GM23338 (cell line): ENCODE data around the gene KIF17. TPM values are rescaled to one million over a fixed set of nuclear protein-coding genes. Genes with fewer than 3 reads are reported as not detected.

Experiments used
- ATAC-seq: fragments of 200-7000 bp; cut with Tn5 transposase; 3 replicates; pipeline ENCODE4 v1.9.1; 2020
- DNase-seq: peaks from one replicate; pipeline ENCODE4 v3.0.0-alpha.2; 2015; ENCODE audit warnings: low spot score
- H2AFZ ChIP-seq: fragments of 200-600 bp; sonication (generic); 2 replicates; pipeline ENCODE4 v1.8.0; 2016; ENCODE audit warnings: antibody characterized with exemption, mild to moderate bottlenecking, moderate library complexity
- H3F3A ChIP-seq: fragments of 200-600 bp; sonication (generic); replicated peaks from 2 replicates; pipeline ENCODE4 v1.8.0; 2017; ENCODE audit warnings: antibody characterized with exemption, mixed run types, low read depth
- H3K27ac ChIP-seq: fragments of 200-600 bp; sonication (generic); 2 replicates; pipeline ENCODE4 v1.6.1; 2016; ENCODE audit warnings: low read depth
- H3K27me3 ChIP-seq: fragments of 200-600 bp; sonication (generic); 2 replicates; pipeline ENCODE4 v1.8.0; 2016; ENCODE audit warnings: mild to moderate bottlenecking, mixed run types, moderate library complexity; ENCODE audit not compliant: insufficient read depth
- H3K36me3 ChIP-seq: fragments of 200-600 bp; sonication (generic); 2 replicates; pipeline ENCODE4 v1.8.0; 2016; ENCODE audit warnings: mild to moderate bottlenecking; ENCODE audit not compliant: insufficient read depth
- H3K4me1 ChIP-seq: fragments of 200-600 bp; sonication (generic); 2 replicates; pipeline ENCODE4 v1.8.0; 2016; ENCODE audit warnings: mild to moderate bottlenecking, moderate library complexity; ENCODE audit not compliant: insufficient read depth
- H3K4me2 ChIP-seq: fragments of 200-600 bp; sonication (generic); 2 replicates; pipeline ENCODE4 v1.7.1; 2017; ENCODE audit warnings: mixed run types
- H3K4me3 ChIP-seq: fragments of 200-600 bp; sonication (generic); 2 replicates; pipeline ENCODE4 v1.6.1; 2016; ENCODE audit warnings: mixed run types
- H3K79me2 ChIP-seq: fragments of 200-600 bp; sonication (generic); replicated peaks from 2 replicates; pipeline ENCODE4 v1.8.0; 2017; ENCODE audit warnings: mild to moderate bottlenecking; ENCODE audit not compliant: insufficient read depth
- H3K9me2 ChIP-seq: fragments of 200-600 bp; sonication (generic); 2 replicates; pipeline ENCODE4 v1.8.0; 2017; ENCODE audit not compliant: insufficient read depth
- H4K20me1 ChIP-seq: fragments of 200-600 bp; sonication (generic); replicated peaks from 2 replicates; pipeline ENCODE4 v1.8.0; 2017; ENCODE audit warnings: mild to moderate bottlenecking; ENCODE audit not compliant: insufficient read depth
- H3K27ac Mint-ChIP-seq: 2 replicates; pipeline ENCODE4 v1.8.0; 2020; ENCODE audit warnings: inconsistent platforms, mild to moderate bottlenecking, moderate library complexity, mixed read lengths
- H3K27me3 Mint-ChIP-seq: 3 replicates; pipeline ENCODE4 v1.8.0; 2022; ENCODE audit warnings: low read depth, mild to moderate bottlenecking, moderate library complexity, mixed read lengths, inconsistent platforms; ENCODE audit not compliant: insufficient read depth, poor library complexity
- H3K36me3 Mint-ChIP-seq: 3 replicates; pipeline ENCODE4 v1.8.0; 2021; ENCODE audit warnings: low read depth, mild to moderate bottlenecking, inconsistent platforms, moderate library complexity, mixed read lengths
- H3K4me1 Mint-ChIP-seq: 3 replicates; pipeline ENCODE4 v1.8.0; 2020; ENCODE audit warnings: mild to moderate bottlenecking, inconsistent platforms, mixed read lengths
- H3K4me3 Mint-ChIP-seq: 3 replicates; pipeline ENCODE4 v1.8.0; 2021; ENCODE audit warnings: moderate library complexity, mild to moderate bottlenecking, inconsistent platforms, mixed read lengths
- H3K9me3 Mint-ChIP-seq: 3 replicates; pipeline ENCODE4 v1.8.0; 2020; ENCODE audit warnings: moderate library complexity, mild to moderate bottlenecking, inconsistent platforms, mixed read lengths
- CREB1 ChIP-seq: fragments of 250-450 bp; sonication (Bioruptor Pico); IDR thresholded peaks from 2 replicates; pipeline ENCODE4 v1.5.0; 2020; ENCODE audit warnings: low read depth, mild to moderate bottlenecking, moderate library complexity
- ETS1 ChIP-seq: IDR thresholded peaks from 2 replicates; pipeline ENCODE4 v1.6.1; 2016; ENCODE audit warnings: antibody characterized with exemption
- EZH2 ChIP-seq: fragments of 200-600 bp; sonication (generic); IDR thresholded peaks from one replicate; pipeline ENCODE4 v1.8.0; 2017; ENCODE audit warnings: antibody characterized with exemption, mild to moderate bottlenecking, low read depth; ENCODE audit not compliant: unreplicated experiment
- EZH2phosphoT487 ChIP-seq: fragments of 200-600 bp; sonication (generic); IDR thresholded peaks from one replicate; pipeline ENCODE4 v1.8.1; 2018; ENCODE audit warnings: antibody characterized with exemption; ENCODE audit not compliant: unreplicated experiment
- JUNB ChIP-seq: IDR thresholded peaks from one replicate; pipeline ENCODE4 v1.6.1; 2016; ENCODE audit warnings: antibody characterized with exemption; ENCODE audit not compliant: unreplicated experiment
- NANOG ChIP-seq: IDR thresholded peaks from 2 replicates; pipeline ENCODE4 v1.6.1; 2016; ENCODE audit warnings: antibody characterized with exemption, borderline replicate concordance
- POLR2AphosphoS5 ChIP-seq: IDR thresholded peaks from 2 replicates; pipeline ENCODE4 v1.6.1; 2016; ENCODE audit warnings: antibody characterized with exemption, low read depth
- STAT1 ChIP-seq: IDR thresholded peaks from one replicate; pipeline ENCODE4 v1.6.1; 2016; ENCODE audit warnings: antibody characterized with exemption; ENCODE audit not compliant: unreplicated experiment
- ZNF114 ChIP-seq: fragments of 250-450 bp; sonication (Bioruptor Pico); IDR thresholded peaks from 2 replicates; pipeline ENCODE4 v1.5.0; 2020; ENCODE audit warnings: mild to moderate bottlenecking, moderate library complexity
- ZNF331 ChIP-seq: fragments of 250-450 bp; sonication (Bioruptor Pico); IDR thresholded peaks from 2 replicates; pipeline ENCODE4 v1.5.0; 2020; ENCODE audit warnings: low read depth, mild to moderate bottlenecking, moderate library complexity
- ZNF462 ChIP-seq: fragments of 250-450 bp; sonication (Bioruptor Pico); IDR thresholded peaks from 2 replicates; pipeline ENCODE4 v1.5.0; 2020; ENCODE audit warnings: mild to moderate bottlenecking, moderate library complexity
- polyA plus RNA-seq: library from polyadenylated mRNA; unstranded; fragments of >200 nt; fragmentation: Nextera tagmentation; extraction: Ambion mirVana; gene quantifications from 2 replicates; pipeline ENCODE4 v1.2.1, GENCODE V29; 2016
- total RNA-seq: library from RNA; depleted of rRNA; stranded (reverse); fragments of >200 nt; shearing (Covaris generic); gene quantifications from 2 replicates; pipeline ENCODE4 v1.2.3, GENCODE V29; 2014
- TF ChIP-seq, protein P1 (sequence below), 2 experiments: fragments of 200-600 bp in 1 of 2; sonication (generic) in 1 of 2; conservative IDR thresholded peaks; 2 replicates each; pipeline versions ENCODE4 v1.5.1 to v1.6.1; 2016 to 2017; ENCODE audit warnings: antibody characterized with exemption in 2 of 2, low read depth in 2 of 2, mild to moderate bottlenecking in 2 of 2, moderate library complexity in 1 of 2
- TF ChIP-seq, protein P2 (sequence below): IDR thresholded peaks from one replicate; pipeline ENCODE4 v1.6.1; 2018; ENCODE audit warnings: antibody characterized with exemption; ENCODE audit not compliant: unreplicated experiment

Gene KIF17
- total and polyA plus RNA-seq, 2 experiments from 2014 or later: 5.9 to 18.6 TPM

GRCh38 chr1:20614131-20614579 is 103.7 kb downstream of the KIF17 start:
- Mint-ChIP-seq H3K4me3 (no peak overlapping the region), H3K36me3 (no peaks in the 10 kb centered on the region), H3K27me3 (peaks cover 4% of the 10 kb centered on the region), H3K4me1 (peaks cover 26% of the 10 kb centered on the region; the same call in 2 of the 3 replicates), H3K9me3 (no peaks in the 10 kb centered on the region; the same call in 2 of the 3 replicates), H3K27ac (peak overlapping the region; percentile 13)
- H4K20me1 ChIP-seq: no peaks in the 10 kb centered on the region
- ATAC-seq: no peak
- peak overlapping the region; percentile 79 for H3K27ac ChIP-seq
- peaks cover 17% of the 10 kb centered on the region; the same call in 1 of the 2 replicates for H3K4me1 ChIP-seq
- no peak overlapping the region for H3K4me3 ChIP-seq
- no peaks in the 10 kb centered on the region for H3K9me2 ChIP-seq
- TF ChIP-seq ZNF462 (CRISPR knock-in tag) (no peak), ZNF114 (no peak), ZNF331 (CRISPR knock-in tag) (no peak), STAT1 (no peak), JUNB (no peak), EZH2 (no peak), ETS1 (no peak), EZH2phosphoT487 (no peak), NANOG (no peak), POLR2AphosphoS5 (no peak), CREB1 (CRISPR knock-in tag) (no peak)
- TF ChIP-seq, protein P1, sequence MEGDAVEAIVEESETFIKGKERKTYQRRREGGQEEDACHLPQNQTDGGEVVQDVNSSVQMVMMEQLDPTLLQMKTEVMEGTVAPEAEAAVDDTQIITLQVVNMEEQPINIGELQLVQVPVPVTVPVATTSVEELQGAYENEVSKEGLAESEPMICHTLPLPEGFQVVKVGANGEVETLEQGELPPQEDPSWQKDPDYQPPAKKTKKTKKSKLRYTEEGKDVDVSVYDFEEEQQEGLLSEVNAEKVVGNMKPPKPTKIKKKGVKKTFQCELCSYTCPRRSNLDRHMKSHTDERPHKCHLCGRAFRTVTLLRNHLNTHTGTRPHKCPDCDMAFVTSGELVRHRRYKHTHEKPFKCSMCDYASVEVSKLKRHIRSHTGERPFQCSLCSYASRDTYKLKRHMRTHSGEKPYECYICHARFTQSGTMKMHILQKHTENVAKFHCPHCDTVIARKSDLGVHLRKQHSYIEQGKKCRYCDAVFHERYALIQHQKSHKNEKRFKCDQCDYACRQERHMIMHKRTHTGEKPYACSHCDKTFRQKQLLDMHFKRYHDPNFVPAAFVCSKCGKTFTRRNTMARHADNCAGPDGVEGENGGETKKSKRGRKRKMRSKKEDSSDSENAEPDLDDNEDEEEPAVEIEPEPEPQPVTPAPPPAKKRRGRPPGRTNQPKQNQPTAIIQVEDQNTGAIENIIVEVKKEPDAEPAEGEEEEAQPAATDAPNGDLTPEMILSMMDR (conservative IDR thresholded peaks at IDR 0.05; ENCODE audit: low read depth in 2 of 2): no peak
- TF ChIP-seq, protein P2, sequence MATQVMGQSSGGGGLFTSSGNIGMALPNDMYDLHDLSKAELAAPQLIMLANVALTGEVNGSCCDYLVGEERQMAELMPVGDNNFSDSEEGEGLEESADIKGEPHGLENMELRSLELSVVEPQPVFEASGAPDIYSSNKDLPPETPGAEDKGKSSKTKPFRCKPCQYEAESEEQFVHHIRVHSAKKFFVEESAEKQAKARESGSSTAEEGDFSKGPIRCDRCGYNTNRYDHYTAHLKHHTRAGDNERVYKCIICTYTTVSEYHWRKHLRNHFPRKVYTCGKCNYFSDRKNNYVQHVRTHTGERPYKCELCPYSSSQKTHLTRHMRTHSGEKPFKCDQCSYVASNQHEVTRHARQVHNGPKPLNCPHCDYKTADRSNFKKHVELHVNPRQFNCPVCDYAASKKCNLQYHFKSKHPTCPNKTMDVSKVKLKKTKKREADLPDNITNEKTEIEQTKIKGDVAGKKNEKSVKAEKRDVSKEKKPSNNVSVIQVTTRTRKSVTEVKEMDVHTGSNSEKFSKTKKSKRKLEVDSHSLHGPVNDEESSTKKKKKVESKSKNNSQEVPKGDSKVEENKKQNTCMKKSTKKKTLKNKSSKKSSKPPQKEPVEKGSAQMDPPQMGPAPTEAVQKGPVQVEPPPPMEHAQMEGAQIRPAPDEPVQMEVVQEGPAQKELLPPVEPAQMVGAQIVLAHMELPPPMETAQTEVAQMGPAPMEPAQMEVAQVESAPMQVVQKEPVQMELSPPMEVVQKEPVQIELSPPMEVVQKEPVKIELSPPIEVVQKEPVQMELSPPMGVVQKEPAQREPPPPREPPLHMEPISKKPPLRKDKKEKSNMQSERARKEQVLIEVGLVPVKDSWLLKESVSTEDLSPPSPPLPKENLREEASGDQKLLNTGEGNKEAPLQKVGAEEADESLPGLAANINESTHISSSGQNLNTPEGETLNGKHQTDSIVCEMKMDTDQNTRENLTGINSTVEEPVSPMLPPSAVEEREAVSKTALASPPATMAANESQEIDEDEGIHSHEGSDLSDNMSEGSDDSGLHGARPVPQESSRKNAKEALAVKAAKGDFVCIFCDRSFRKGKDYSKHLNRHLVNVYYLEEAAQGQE: no peak
- H3K36me3 ChIP-seq: no peaks in the 10 kb centered on the region
- H3K27me3 ChIP-seq: no peaks in the 10 kb centered on the region
- H3K4me2 ChIP-seq: no peak overlapping the region
- no peaks in the 10 kb centered on the region for H3K79me2 ChIP-seq
- peaks cover 7% of the 10 kb centered on the region; the same call in 1 of the 2 replicates for H3F3A ChIP-seq
- DNase-seq: no peak
- peak overlapping the region; percentile 90 for H2AFZ ChIP-seq
